Hippocampal formation (tissue), 2 donors: ENCODE data around the gene PHTF1.

Source experiments
- DNase-seq, 2 donors: peaks; one replicate each; lab custom pipeline; 2025; lab: John Stamatoyannopoulos, UW

The PHTF1 gene

GRCh38 chr1:113759333-113760101 is at the start of gene PHTF1:
Gene PHTF1 (minus strand): TSS chr1:113759486. CDS start chr1:113758703, 783 bp downstream.
- DNase-seq = peak; percentile 40 to 61

GRCh38 chr1:113808450-113809195 is 49.3 kb upstream of the PHTF1 start:
- DNase-seq = no peak

GRCh38 chr1:113805639-113806038 is 46.4 kb upstream of the PHTF1 start:
- no peak for DNase-seq

DNA sequence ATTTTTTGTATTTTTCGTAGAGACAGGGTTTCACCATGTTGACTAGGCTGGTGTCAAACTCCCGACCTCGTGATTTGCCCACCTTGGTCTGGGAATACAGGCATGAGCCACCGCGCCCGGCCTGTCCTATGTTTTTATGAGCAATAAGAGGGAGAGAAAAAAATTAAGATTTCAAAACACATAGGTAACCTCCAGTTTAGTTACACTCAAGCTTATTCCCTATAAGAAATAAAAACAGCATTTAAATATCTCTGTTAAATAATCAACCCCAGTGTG is 45.9 kb upstream of the PHTF1 start:
- no peak for DNase-seq

- no peak for DNase-seq
Measured at GRCh38 chr1:113804421-113805255, 45.4 kb upstream of the PHTF1 start.

GRCh38 chr1:113802367-113803007 is 43.2 kb upstream of the PHTF1 start:
- no peak for DNase-seq

DNA sequence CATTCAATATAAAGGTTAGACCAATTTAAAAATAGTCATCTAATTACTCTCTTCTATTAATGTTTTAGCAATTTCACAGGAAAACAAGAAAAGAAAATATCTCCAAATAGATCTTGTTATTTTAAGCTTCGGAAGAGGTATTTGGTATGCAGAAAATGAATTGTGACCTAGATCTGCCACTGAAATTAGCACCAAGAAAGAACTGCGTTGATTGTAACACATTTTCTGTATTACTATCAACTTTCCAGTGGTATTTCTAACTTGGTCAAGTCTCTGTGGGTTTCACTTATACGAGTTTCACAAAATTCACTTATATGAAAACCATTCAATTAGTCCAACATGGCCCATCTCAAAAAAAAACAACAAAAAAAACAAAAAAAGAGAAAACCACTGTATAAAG is 41.2 kb upstream of the PHTF1 start:
- no peak for DNase-seq

DNA sequence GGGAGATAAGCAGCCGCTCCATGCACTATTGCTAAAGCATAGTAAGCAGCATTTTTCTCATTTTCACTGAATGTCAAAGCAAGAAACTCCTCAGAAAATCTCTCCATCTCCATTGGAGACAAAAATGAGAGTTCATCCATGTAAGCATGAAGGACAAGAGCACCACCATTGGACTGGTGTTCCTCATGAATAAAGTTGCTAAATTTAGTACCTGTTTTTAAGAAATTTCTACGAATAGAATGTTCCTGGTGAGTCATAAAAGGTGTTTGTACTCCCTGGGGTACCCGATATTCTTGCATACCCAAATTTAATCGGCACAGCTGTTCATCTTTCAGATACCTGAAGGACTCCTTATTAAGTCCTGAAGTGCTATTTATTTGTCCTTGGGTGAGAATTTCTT is 38.2 kb upstream of the PHTF1 start:
- no peak for DNase-seq

- no peak for DNase-seq
Measured at GRCh38 chr1:113793878-113794834, 34.9 kb upstream of the PHTF1 start.

DNA sequence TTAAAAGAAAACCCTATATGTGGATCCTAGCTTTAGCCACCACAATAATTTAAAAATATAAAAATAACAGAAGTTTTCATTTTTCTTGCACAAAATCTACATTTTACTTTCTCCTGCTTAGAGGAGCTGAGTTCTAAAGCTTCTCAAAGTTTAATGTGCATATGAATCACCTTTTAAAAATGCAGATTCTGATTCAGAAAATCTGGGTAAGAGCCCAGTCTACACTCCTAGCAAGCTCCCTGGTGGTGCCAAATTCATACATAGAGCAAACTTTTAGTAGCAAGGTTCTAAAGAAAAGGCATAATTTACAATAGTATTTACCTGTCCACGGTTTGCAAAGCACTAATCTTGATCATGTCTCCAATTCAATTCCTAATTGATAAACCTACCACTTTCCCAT is 33.7 kb upstream of the PHTF1 start:
- DNase-seq = no peak

GRCh38 chr1:113792471-113792870 is 33.2 kb upstream of the PHTF1 start:
- DNase-seq = no peak

GRCh38 chr1:113788802-113789201 is 29.5 kb upstream of the PHTF1 start:
- no peak for DNase-seq

DNA sequence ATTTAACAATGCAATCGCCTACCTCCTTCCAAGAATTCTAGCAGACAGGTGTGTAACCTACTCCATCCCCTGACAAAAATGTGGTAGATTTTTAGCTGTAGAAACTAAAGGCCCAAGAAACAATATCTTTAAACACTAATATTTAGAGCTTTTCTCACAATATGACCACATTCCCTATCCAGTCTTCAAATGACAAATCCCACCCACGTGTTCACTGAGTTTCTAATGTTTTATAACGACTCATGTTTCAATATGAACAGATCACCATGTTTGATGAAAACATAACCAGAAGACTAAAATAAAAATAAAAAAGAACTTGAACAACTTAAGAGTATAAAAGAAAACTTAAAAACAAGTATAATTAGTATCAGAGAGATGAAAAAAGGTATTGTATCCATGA is 28.4 kb upstream of the PHTF1 start:
- no peak for DNase-seq

- DNase-seq = no peak
Measured at GRCh38 chr1:113786069-113786468, 26.8 kb upstream of the PHTF1 start.

DNA sequence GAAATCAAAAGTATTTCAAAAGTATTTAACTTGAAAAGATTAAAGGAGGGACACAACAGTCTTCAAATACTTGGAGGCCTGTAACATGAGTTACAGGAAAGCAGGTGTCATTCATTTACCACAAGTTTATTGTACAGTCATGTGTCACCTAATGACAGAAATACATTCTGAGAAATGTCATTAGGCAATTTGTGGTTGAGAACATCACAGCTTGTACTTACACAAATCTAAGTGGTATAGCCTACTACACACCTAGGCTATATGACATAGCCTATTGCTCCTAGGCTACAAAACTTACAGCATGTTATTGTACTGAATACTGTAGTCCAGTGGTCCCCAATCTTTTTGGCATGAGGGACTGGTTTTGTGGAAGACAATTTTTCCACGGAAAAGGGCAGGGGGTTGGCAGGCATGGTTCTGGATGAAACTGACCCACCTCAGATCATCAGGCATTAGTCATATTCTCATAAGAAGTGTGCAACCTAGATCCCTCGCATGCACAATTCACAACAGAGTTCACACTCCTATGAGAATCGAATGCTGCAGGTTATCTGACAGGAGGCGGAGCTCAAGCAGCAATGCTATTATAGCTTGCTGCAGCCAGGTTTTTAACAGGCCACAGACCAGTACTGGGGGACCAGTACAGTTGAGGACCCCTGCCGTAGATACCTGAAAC is 25.0 kb upstream of the PHTF1 start:
- DNase-seq = no peak

- DNase-seq = peak in 1 of 2 donors; percentile 11
Measured at GRCh38 chr1:113783254-113784103, 24.2 kb upstream of the PHTF1 start.

DNA sequence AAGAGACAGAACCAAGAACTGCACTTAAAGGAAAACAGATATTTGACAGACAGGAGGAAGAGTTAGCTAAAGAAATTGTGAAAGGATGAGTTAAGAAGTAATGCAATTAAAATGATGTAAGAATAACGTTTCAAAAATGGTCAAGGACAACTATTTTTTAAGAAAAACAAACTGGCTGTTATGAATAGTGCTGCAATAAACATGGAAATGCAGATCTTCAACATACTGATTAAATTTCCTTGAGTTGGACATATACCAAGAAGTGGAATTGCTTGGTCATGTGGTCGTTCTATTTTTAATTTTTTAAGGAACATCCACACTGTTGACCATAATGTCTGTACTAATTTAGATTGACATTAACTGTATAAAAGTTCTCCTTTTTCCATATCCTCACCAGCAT is 23.1 kb upstream of the PHTF1 start:
- DNase-seq = no peak

GRCh38 chr1:113780374-113781146 is 21.3 kb upstream of the PHTF1 start:
- no peak for DNase-seq

DNA sequence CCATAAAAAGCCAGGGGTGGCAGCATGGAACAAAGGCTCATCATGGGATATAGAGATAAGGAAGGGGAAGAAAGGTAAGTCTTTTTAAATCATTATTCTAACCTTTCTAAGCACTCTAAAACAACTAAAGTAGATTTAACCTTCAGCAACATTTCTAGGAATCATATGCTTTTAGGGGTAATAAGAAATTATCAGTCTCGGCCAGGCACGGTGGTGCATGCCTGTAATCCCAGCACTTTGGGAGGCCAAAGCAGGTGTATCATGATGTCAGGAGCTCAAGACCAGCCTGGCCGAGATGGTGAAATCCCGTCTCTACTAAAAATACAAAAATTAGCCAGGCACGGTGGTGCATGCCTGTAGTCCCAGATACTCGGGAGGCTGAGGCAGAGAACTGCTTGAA is 20.3 kb upstream of the PHTF1 start:
- DNase-seq = no peak
